Activated CD8-positive, alpha-beta memory T cell treated with anti-CD3 and anti-CD28 coated beads, Interleukin-2, amount 50 U/mL, for 1 hour (primary cell): Measurements from ENCODE around the gene ATP5F1E.
"Not testable (repeated sequence)": the region's sequence is repeated elsewhere in the genome, so short reads cannot be mapped to it uniquely, and the experiment has no call there.

Source experiments
- DNase-seq: peaks from one replicate; pipeline ENCODE4 v3.0.0-alpha.2; 2020; ENCODE audit errors: extremely low read depth

The ATP5F1E gene

DNA sequence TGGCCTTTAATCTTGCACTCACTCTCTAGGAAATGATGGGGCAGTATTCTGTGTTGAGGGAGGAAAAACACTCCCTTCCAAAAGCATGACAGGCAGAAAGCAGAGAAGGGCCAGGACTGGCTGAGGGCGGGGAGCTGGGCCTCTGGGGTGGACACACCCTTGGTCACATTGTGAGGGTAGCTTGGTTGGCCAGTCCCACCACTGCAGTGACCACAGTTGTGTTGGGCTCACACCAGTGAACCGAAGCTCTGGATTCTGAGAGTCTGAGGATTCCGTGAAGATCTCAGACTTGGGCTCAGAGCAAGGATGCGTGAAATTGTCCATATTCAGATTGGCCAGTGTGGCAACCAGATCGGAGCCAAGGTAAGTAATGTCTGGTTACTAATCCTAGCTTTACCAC lies 12.9 kb downstream of the ATP5F1E start, which contains the start of gene TUBB1:
Gene TUBB1, plus strand, starts transcription at position 213 of the 400 bp plus-strand sequence. Its CDS starts 94 bp downstream, at position 307.
- no peak for DNase-seq

DNA sequence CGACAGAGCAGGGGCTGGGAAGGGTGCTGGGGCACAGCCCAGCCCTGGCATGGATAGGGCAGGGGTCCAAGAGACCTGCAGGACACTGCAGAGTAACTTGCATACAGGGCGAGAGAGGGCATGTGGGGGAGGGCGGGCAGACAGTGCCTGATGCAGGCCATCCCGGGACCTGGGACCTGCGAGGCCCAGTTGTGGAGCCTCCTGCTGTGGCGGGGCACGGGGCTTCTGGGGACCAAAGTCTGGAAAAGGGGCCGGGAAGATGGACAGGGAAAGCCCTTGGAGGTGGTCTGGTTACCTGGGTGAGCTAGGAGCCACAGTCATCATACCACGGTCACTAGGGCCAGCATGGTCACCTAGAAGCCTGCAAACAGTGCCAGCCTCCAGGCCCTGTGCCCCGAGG lies 13.3 kb downstream of the ATP5F1E start:
- no peak for DNase-seq

DNA sequence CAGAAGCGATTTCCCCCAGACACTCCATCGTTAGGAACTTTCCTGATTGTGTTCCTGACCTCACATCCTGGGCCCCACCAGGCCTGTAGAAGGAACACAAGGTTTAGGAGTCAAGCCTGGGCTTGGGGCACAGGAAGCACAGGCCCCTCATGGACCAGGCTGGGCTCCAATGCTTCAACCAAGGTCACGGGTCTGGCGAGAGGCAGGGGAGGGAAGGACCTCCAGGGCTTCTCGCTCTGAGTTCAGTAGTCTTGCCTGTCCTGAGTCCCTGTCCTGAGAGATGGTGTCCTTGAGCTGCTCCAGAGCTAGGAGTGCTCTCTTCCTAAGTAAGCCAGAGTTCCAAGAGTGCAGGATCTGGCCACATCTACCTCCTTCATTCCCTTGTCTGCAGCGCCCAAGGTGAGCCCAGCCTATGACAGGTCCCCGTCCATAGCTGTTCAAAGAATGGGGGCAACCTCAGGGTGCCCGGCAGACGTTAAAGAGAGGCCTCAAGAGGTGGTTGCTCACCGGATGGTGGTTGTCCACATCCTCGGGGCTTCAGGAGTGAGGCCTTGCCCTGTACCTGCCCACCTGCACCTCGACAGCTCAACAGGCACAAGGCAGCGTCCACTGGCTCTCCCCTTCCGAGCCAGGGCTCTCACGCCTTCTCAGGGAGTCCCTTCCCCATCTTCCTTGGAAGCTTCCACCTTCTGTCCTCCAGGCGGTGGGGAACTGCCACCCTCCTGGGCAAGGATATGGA lies 14.5 kb downstream of the ATP5F1E start:
- no peak for DNase-seq

DNA sequence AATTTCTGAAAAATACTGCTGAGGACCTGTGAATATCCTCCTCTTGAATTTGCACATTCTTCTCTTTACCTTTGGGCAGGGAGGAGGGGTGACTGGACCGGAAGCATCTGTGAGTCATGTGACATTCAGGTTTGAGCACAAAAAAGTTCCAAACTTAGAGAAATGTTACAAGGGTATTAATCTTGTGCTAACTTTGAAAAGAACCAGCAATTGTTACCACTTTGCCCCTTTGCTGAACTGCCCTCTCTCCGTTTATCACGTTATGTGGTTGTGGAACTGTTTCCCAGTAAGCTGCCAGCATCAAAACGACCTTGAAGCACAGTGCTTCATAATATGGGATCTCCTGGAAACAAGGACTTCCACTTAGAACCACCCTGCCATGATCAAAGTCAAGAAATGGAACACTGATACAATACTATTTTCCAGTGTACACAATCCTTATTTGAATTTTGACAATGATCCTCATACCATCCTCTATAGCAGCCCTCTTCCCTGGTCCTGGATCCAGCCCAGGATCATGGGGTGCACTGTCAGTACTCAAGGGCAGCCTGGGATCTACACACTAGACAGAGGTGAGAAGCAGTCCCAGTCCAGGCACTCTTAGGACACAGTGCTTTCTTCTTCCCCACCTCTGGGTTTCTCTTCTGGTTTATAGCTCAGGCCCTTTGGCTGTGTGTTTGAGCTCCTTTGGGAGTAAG lies 15.2 kb downstream of the ATP5F1E start:
- no peak for DNase-seq

DNA sequence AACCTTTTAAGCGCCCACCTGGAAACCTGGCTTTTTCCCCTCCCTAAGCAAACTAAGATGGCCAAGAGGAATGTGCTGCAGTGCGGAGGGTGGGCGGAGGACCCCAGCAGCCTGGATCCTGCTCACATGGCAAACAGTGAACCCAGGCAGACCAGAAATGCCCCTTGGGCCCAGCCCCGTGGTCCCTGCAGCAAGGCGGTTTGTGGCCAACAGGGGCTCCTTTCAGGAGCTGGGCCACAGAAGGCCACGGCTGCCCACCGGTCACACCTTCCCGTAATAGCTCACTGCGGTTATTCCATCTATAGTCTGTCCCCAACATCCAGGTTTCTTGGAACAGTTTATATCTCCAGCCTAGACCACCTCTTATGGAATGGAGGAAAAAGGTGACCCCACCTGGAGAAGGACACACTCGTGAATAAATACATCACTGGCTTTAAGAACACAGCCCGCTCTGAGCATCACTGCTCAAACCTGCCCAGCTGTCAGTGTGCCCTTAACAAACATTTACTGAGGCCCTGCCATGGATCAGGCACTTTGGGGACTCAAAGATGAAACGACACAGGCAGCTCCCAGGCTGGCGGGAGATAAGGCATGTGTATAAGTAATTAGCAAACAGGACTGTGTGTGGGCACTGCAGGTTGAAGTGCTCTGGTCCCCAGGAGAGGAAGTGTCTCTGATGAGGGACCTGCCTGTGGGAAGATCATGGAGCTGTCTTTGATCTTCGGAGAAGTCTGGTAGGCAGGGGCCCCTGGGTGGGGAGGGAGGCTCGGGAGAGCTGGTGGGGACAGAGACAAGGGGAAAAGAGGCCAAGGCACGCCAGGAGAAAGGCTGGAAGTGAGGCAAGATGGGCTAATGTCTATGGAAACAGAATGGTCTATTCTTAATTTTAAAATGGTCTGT lies 16.1 kb downstream of the ATP5F1E start:
- DNase-seq, result no peak

DNA sequence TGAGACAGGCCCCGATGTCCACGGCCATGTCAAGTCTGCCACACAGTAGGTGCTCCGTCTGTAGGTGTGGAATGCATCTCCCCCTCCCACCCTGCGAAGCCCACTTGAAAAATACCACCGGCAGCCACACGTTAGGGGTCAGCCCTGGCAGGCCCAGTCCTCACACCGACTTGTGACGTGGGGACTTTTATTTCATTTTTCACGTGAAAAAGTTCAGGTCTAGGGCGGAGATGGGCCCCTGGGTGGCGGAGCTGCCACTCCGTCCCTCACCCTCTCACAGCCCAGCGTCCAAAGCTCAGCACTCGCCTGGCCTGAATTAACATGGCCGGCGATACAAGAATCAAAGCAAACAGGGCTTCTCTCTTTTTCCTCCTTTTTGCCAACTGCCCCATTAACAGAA lies 16.7 kb downstream of the ATP5F1E start:
- DNase-seq, result no peak

DNA sequence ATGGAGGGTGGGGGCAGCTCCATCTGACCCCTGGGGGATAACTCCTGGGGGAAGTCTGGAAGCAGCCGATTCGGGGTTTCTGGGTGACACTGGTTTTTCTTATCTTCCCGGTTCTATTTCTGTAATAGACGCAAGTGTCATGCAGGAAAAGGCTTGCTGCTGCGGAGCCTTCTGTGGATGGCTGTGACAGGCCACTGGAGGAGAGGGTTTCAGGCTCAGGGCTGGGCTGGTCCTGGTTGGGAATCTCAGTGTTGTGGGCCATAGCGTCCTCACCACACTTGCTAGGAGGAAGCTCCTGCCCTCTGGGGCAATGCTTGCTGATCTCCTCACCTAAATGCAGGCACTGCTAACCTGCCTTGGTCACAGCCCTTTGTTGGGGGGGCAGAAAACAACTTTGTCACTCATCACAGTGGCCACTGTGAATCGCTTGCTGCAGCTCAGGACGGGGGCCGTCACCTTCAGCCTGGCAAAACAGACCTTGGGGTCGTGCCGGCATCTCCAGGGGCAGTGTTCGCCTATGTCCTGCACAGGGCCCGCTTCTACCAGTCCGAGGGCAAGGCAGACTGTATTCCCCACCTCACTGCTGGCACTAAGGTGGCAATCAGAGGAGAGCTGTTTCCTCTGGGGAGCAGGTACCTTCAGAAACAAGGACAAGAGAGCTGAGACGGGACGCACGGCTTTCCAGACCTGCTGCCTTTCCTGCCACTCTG lies 17.3 kb downstream of the ATP5F1E start:
- DNase-seq, result no peak

DNA sequence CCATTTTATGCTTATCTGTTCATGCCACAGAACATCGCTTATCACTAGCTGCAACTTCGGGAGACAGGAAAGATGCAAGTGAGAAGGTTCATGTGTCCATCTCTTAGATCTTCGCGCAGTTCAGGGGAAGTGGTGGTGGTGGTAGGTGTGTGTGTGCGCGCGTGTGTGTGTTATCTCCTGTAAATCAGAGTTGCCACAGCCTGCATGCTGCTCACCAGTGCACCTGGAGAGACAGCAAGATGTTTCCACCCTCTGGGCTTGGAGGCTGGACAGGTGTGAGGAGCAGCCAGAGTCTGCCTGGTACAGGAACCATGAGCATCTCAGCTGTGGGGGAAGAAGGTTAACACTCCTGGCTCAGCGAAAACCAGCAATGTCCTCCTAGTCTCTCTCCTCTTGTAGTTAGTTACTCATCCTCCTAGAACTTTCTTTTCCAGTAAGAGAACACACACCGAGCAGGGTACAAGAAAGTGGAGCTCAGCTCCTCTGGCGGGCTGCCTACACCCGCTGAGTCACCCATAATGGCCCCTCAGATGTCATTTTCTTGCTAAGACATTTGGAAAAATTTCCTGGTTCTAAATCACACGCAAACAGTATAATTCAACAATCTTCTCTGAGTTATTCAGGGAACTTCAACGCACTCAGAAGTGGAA lies 18.1 kb downstream of the ATP5F1E start:
- no peak for DNase-seq

DNA sequence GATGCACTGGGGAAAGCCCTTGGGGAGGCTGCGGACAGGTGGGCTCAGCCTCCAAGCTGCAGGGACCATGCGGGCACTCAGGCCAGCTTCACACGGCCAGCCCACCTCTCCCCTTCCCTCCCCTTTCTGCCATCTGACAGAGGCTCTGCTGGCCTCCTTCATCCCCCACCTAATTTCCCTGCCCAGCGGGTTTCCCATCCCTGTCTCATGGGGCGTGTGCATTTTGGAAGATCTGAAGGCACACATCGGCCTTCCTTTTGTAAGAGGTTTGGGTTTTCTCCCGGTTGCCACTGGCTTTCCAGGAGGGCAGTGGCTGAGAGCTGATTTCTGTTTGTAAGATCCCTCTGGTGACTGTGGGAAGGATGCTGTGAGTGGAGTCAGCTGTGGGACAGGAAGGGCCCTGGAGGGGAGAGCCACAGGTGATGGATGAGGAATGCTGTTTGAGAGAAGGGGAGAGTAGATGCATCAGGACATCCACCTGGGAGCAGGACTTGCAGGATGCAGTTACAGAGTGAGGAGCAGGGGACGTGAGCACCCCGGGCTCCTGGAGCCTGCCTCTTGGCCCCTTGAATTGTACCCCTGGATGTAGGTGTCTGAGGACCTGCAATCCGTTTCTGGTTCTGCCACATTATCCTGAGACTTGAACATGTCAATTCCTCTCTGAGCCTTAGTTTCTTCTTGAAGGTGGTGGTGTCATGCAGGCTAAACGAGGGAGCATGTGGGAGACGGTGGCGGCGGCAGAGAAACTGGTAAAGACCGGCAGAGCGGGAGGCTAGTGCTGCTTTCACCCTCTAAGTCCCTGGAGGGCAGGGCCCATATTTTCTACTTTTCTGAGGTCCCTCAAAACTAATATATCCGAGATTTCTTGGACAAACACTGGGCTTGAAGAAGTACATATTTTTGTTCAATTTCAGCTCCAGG lies 18.8 kb downstream of the ATP5F1E start:
- no peak for DNase-seq

DNA sequence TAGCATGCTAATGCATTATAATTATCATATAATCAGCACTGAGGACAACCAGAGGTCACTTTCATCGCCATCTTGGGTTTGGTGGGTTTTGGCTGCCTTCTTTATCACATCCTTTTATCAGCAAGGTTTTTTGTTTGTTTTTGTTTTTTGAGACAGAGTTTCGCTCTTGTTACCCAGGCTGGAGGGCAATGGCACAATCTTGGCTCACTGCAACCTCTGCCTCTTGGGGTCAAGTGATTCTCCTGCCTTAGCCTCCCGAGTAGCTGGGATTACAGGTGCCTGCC lies 20.3 kb downstream of the ATP5F1E start:
- not testable (repeated sequence) for DNase-seq

DNA sequence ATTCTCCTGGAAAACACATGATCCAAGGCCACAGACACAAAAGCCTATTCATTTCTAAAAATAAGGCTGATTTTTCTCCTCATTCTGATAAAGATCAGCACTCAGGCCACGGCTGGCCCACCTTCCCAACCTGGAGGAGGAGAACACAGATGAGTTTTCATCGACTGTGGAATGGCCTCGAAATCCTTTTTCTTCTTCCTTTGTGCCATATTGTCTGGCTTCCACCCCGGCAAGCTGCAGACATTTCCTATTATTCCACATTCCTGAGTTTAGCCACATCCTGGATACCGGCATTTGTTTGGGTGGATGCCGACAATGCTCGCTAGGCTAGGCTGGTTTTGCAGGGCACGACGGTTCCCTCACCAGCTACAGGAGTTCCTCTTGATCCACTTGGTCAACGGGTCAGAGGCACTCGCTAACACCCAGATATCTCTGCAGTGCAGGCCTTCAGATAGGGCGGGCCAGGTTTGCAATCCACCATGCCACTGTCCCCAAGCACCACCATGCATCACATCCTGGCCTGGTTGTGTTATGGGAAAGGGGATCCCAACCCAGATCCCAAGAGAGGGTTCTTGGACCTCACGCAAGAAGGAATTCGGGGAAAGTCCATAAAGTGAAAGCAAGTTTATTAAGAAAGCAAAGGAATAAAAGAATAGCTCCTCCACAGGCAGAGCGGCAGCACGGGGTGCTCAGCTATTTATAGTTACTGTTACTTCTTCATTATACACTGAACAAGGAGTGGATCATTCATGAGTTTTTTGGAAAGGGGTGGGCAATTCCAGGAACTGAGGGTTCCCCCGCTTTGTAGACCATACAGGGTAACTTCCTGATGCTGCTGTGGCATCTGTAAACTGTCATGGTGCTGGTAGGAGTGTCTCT lies 20.9 kb downstream of the ATP5F1E start:
- DNase-seq, result no peak

DNA sequence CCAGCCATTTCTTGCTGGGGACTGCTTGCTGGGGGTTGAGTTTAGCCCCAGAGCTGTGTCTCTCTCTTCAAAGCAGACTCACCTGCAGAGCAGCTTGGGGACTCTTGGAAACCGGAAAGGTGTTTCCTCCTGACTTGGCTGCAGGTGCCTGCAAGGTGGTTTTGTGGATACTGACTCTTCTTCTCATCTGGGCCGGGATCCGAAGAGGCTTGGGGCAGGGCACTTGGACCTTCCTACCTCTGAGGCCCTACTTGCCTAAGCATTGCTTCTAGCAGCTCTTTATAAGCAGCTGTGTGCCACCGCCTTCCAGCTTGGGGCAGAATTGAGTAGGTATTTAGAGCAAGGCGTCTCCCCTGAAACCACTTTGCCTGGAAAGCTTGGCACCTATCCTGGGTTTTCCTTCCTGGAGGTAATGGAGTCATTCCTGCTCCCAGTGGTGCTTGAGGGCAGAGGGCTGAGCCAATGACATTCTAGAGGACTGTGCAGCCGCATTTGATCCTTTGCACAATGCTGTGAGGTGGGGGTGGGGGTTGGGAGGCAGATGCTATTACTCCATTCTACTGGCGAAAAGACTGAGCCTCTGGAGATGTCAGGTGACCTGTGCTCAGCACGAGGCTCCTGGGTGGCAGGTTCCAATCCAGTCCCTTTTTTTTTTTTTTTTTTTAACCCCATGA lies 21.7 kb downstream of the ATP5F1E start:
- DNase-seq, result no peak

DNA sequence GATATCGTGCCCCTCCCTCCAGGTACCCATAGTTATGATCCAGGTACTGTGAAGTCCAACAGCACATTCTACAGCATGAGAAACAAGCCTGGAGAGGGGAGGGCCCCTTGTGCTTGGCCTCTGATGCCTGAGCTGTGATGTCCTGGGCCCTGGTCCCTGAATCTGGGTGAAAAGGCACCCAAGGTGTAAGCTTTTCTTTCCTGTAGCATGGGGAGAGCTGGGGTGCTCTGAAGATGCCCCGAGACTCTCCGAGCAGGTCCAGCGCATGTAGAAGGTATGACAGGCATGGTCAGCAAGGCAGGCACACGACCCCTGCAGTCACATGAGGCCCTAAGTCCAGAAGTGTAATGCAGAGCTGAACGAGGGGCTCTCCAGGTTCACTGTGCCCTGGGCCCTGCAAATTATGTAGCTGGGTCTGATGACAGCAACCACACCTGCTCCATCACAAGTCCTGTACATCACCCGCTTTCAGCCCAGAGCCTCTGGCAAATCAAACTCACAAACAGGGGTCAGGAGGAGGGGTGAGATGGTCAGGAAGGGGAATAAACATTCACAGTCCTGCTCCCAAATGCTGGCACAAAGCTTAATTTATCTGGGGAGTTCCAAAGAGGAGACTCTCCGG lies 23.3 kb downstream of the ATP5F1E start:
- DNase-seq, result no peak

DNA sequence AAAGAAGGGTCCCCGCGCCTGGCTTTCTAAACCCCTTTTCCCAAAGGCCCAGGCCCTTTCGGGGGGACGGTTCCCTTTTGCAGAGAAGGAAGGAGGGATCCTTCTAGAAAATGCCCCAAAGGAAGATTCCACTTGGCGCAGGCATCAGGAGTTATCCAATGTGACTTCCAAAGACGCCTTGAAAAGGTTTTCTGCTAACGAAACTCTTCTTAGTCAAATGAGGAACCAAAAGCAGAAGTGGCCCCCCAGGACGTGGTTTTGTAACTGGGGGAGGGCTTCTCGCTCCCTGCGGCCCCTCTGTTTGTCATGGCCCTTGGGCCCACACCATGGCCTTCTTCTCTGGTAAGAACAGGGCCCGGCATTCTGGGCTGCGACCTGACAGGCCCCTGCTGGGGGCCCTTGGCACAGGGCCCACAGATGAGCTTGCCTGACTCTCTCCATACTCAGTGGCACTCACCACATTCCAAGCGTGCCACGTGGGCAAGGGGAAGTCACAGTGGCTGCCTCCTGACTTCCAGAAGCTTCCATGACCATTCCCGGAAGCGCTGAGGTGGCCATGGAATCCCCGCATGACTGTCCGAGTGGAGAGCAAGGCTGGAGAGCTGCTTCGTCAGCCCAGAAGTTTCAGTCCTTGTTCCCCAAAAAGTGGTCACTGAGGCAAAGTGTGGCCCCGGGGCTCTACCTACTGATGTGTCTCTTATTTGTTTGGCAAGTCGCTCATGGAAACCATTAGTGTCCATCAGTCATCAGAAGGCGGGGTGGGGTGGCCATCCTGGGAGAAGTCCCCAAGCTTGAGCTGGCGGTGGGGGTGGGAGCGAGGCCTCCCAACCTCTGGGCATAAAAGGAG lies 24.2 kb downstream of the ATP5F1E start:
- no peak for DNase-seq

DNA sequence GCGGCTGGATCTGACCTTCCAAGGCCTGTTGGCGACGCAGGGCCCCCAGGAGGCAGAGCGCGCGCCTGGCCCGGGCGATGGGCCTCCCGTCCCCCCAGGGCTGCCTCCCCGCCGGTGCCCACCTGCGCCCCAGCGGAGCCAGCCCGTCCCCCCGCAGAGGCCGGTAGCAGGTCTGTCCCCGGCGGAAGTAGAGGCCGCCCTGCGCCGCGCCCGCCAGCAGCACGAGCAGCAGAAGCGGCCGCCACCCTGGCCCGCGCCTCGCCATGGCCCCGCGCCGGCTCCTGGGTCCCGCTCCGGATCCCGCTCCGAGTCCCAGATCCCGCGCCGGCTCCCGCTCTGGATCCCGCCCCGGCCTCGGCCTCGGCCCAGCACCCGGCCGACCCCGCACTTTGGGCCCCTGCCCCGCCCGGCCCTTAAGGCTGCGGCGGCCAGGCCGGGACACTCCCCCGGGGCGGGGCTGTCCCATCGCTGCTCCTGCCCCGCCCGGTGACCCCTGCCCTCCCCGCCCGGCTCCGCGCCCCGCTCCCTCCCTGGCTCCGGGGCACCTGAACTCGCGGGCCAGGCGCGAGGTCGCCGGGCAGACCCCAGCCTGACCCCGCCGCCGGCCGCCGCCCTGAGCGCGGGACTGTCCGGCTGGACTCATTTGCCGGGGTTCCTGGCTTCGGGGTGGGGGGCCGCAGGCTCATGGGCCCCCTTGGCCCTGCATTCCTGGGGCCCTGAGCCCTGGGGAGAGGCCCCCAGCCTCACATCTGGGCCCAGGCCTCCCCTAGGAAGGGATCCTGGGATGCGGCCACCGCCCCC lies 25.1 kb downstream of the ATP5F1E start, which contains the start of gene CTSZ:
Gene CTSZ, minus strand, starts transcription at position 391 of the 801 bp plus-strand sequence. Its CDS starts 126 bp downstream, at position 265.
- DNase-seq, result no peak

DNA sequence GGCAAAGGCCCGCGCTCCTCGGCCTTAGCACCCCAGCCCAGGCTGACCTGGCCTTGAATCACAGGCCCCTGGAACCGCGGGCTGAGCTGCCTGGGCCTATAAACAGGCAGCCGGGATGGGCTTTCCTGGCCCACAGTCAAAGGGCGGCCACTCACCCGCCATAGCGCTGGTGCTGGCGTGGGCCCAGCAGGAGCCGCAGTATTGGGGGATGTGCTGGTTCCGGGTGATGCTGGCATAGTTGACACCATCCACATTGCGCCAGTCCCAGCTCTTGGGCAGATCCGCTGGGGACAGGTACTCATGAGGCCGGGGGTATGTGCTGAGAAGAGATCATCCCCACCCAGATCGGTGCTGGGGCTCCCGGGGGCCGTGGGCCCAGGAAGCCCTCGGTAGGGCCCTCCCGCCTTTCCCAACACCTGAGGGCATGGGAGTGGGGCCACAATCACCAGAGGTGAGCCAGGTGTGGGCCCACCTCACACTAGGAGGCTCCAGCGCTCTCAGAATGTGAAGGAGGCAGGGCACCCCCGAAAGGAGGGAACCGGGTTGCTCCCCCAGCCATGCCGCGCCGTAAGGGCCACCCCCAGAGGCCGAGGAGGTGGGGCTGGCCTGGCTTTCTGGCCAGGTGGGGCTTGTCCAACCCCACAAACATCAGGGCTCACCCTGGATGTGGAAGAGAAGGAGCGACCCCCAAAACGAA lies 25.8 kb downstream of the ATP5F1E start:
- no peak for DNase-seq
